Keratinocyte (primary cell): Measurements from ENCODE around the gene PRDM10.

ENCODE experiments used
- CTCF ChIP-seq, 3 experiments: IDR thresholded peaks in 1 of 3; conservative IDR thresholded peaks in 1 of 3; optimal IDR thresholded peaks in 1 of 3; 2 replicates in 2 of 3; 3 replicates in 1 of 3; pipeline versions ENCODE3 to v1.5.1; 2011; ENCODE audit warnings: low read length in 3 of 3, mild to moderate bottlenecking in 3 of 3, moderate library complexity in 2 of 3, control low read depth in 1 of 3, inconsistent platforms in 1 of 3; ENCODE audit not compliant: insufficient read depth in 2 of 3; ENCODE audit errors: extremely low read depth in 1 of 3
- EZH2 ChIP-seq: IDR thresholded peaks from one replicate; pipeline ENCODE4 v1.6.1; 2012; ENCODE audit warnings: inconsistent platforms, mild to moderate bottlenecking, low read length, moderate library complexity

GRCh38 chr11:129973068-129973467 lies 29.6 kb downstream of the PRDM10 start:
- TF ChIP-seq CTCF (optimal IDR thresholded peaks at IDR 0.05 in 1 of 3, IDR thresholded peaks at IDR 0.05 in 1 of 3, conservative IDR thresholded peaks at IDR 0.05 in 1 of 3; ENCODE audit: extremely low read depth in 1 of 3, insufficient read depth in 2 of 3, low read length in 3 of 3): no peak
- no peak for TF ChIP-seq EZH2
